HG03378 (cell line): ENCODE results near the gene MAEL.
"Not testable (repeated sequence)": the region's sequence is repeated elsewhere in the genome, so short reads cannot be mapped to it uniquely, and the experiment has no call there.

ENCODE experiments used
- ATAC-seq: cut with Tn5 transposase; IDR thresholded peaks from one replicate; pipeline ENCODE4 v1.9.1; 2021; ENCODE audit warnings: mild to moderate bottlenecking, moderate library complexity; ENCODE audit not compliant: unreplicated experiment

Gene MAEL

DNA sequence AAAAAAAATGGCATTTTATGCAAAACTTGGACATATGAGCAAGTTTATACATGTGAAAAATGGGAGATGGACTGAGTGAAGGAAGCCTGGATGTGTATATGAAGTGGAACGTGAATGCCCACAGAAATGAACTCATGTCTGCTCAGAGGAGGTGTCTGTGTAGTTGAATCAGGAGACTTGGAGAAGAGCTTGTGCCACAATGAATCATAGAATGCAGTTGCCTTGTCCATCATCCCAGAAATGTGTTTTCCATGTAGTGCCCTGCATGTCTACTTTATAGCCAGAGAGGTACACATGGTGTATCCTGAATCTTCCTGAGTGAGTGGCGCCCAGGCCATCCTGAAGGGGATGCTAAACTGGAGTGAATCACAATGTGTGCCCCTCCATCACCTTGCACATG is 11.1 kb upstream of the MAEL start:
- ATAC-seq, result no peak

DNA sequence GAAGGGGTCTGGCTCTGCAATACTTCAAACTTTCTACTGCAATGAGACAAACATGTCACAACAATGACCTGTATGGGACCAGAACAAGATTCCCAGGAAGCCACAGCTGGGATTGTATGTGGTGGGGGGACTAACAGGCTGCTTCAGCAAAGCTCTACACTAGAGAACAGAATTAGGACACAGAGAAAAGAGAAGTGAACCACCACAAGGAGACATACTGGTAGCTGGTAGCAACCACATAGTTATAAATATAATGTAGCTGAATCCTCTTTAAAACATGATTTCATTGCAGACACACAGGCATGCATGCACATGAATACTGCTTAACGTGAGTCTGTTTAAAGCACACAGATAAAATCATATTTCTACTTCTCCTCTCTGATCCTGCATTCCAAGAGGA is 10.3 kb upstream of the MAEL start:
- peak; percentile 67 for ATAC-seq

DNA sequence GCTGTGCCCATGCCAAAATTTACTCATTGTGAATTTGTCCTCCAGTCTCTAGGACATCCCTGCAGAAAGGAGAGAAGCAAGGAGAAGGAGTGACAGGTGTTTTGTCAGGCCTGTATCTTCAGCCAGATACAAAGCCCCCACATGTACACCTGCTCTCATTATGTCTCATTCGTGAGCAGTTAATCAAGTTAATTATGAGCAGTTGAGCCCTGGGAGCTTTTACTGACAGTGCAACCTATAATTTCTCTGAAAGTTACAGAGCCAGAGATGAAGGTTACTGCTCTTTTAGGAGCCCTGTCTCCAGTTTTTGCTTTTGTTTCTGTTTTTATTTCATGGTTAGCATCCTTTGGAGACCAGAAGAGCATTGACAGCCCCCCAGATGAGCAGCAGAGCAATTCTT is 8.7 kb upstream of the MAEL start:
- no peak for ATAC-seq

DNA sequence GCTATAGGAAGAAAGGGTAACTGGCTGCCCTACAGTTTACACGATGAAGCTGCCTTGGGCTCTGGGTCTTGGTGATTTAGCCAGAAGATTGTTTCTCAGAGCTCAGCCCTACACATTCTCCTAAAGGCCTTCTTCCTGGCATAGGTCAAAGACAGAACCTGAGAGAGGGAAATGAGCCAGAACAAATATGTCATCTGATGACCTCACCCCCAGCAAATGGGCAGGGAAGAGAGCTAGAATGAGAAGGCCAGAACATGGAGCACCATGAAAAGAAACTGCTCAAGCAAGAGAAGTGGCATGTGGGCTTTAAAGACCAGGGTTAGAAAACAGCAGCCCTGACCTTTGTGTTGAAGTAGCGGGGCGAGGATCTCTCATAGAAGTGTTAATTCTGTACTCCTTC is 8.3 kb upstream of the MAEL start:
- no peak for ATAC-seq

DNA sequence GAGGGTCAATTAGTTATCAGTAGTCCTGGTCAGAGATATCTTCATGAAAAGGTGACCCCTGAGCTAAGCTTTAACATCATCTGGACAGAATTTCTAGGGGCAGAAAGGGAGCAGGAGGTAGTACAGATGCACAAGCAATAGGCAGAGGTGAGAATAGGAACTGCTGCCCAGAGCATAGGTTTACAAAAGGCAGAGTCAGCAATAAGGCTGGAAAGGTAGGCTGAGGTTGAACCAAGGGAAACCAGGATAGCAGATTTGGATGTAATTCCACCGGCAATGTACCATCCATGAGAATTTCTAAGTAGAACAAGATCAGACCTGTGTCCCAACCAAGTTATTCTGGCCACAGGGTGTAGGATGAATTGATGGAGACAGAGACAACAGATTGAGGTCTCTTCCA is 7.5 kb upstream of the MAEL start:
- no peak for ATAC-seq

DNA sequence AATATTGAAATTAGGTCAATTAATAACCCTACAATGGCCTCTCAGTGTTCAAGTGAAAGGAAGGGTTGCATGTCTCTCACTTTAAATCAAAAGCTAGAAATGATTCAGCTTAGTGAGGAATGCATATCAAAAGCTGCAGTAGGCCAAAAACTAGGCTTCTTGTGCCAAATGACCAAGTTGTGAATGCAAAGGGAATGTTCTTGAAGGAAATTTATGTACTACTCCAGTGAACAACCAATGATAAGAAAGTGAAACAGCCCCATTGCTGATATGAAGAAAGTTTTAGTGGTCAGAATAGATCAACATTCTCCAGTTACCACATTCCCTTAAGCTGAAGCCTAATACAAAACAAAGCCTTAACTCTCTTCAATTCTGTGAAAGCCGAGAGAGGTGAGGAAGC is 10.0 kb downstream of the MAEL start:
- ATAC-seq, result no peak

DNA sequence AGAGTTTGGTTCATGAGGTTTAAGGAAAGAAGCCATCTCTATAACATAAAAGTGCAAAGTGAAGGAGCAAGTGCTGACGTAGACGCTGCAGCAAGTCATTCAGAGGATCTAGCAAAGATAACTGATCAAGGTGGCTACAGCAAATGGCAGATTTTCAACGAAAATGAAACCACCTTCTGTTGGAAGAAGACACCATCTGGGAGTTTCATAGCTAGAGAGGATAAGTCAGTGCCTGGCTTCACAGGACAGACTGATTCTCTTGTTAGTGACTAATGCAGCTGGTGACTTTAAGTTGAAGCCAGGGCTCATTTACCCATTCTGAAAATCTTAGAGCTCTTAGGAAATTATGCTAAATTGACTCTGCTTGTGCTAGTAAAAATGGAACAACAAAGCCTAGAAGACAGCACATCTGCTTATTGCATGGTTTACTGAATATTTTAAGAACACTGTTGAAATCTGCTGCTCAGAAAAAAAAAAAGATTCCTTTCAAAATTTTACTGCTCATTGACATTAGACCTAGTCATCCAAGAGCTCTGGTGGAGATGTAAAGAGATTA is 10.5 kb downstream of the MAEL start:
- no peak for ATAC-seq

DNA sequence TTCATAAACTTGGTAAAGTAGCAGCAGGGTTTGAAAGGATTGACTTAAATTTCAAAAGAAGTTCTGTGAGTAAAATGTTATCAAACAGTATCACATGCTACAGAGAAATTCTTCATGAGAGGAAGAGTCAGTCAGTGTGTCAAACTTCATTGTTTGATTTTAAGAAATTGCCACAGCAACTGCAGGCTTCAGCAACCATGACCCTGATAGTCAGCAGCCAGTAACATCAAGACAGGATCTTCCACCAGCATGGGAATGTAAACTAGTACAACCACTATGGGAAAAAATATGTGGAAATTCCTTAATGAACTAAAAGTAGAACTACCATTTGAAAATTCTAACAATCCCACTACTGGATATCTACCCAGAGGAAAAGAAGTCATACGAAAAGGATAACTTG is 11.5 kb downstream of the MAEL start:
- no peak for ATAC-seq

DNA sequence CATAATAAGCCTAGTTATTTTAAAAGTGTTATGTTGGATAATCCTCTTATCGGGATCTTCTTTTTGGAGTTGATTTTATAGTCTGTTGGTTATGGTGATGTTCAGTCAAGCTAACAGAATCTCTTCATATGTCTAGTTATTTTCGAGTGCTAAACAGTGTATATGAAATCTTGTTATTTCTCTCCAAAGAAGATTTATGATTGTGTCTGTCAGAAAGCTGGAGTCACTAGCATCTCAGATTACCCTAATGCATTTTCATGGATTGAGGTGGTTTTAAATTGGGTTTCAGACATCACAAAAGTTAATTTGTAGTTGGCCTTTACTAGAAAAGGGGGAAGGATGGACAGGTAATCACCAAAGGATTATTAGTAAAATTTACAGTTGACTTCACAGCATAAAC is 13.3 kb downstream of the MAEL start:
- no peak for ATAC-seq

DNA sequence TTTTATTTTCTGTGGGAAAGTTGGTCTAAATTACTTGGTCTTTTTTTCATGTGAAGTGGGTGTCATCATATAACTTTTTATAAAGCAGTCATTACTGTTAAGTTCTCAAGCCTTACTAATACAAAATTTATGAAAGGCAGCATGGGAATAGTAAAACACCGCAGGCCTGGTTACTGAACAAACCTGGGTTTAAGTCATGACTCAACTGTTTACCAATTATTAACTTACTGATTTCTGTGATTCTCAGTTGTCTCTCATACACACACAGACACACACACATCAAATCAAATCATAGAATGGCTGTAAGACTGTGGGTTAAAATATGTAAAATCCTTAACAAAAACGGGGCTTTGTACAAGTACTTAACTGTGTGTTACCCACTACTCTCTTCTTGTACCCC is 14.6 kb downstream of the MAEL start:
- ATAC-seq, result no peak

DNA sequence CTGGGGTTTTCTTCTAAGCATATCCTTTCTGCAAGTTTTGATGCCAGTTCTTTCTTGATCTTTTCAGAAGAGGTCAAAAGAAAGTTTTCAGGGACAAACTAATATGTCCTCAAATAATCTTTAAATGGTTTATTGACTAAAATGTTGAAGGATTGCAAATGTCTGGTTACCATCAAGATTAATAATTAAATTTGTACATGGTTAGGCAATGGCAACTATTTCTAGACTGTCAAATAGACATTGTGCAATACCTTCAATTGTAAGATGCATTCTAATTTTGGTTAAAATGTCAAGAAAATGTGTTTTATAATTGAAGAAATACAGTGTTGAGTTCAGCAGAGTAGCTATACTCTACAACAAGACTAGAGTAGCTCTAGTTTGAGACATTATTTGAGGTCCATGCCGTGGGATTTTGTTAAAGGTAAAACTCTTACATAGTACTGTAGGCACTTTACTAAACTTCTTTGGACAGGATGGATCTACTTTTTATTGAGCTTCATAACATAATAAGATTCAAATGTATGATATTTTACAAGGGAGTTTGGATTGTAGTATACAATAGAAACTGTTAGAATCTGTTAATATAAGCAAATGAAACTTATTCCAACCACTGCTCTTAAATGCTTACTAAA is 22.6 kb downstream of the MAEL start:
- no peak for ATAC-seq

DNA sequence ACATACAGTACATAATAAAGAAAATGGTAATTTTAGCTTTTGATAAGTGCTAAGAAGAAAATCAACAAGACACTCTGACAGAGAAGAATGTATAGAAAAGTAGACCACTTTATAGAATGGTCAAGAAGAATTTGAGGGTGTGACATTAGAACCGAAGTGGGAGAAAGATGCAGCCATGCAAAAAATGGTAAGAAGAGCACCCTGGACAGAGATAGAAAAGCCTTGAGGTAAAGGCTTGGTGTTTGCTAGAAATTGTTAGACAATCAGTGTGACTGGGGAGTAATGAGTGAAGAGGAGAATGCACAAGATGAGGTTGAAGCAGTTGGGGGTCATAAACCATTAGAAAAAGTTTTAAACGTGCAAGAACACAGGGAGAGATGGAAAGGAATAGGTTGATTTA is 23.5 kb downstream of the MAEL start:
- no peak for ATAC-seq

DNA sequence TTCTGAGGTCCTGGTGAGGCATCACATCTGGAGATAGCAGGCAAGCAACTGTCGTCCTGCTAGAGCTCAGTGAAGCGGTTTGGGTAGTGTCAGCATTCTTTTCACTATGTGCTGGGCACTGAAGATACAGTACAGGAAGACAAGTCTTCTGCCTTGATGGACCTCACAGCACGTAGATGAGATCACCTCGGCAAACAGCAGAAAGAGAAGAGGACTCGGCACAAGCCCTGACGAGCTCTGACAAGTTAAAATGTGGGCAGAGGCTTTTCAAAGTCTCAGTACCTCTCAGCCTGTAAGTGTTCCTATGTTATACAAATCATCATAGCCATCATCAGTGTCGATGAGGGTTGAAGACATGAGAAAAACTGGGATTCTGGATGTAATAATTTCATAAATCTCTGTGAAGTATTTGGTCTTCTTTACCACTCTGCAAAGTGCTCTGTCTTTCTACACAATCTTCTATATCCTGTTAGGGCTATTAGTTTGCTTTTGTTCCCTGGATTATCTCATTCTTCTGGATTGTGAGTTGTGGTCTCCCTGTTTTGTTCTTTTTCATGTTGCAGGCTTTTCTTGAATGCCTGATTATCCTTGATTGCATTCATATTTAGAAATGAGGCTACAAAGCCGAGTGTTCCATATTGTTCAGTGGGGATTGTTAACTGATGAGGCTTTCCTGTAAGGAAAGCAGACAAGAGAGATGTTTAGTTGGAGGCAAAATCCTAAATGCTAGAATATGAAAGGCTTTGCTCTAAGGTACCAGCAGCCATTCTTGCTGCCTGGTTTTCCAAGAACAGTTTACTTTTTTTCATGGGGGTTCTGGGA is 24.2 kb downstream of the MAEL start:
- no peak for ATAC-seq

DNA sequence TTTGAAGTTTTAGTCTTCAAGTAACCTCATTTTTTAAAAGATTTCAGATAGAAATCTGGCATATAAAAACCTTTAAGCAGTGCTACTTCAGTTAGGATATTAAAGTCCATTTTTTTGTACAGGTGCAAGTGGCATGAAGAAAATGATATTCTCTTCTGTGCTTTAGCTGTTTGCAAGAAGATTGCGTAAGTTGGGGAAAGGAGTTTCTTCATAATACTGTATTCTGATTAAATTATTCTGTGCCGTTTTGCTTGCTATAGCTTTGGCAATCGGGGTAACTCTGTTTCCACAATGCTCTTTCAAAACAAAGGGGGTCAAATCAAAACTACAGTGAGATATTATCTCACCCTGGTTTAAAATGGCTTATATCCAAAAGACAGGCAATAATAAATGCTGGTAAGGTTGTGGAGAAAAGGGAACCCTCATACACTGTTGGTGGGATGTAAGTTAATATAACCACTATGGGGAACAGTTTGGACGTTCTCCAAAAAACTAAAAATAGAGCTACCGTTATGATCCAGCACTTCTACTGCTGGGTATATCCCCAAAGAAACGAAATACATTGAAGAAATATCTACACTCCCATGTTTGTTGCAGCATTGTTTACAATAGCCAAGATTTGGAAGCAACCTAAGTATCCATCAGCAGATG is 27.1 kb downstream of the MAEL start:
- no peak for ATAC-seq

DNA sequence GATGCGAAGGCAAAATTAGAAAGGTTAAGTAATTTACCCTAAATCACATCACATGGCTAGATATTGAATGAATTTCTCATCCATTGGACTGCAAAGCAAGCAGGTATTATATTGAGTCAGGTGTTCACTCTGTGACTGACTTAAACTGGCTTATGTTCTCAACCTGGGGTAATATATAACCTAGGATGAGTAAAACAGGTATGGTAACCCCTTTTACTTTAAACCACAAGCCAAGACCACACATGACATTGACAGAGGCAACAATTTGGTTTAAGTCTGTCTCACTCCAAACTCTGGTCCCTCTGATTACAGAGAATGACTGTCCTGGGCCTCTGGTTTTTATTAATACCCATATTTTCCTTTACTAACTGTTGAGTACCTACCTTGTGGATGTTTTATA is 33.3 kb downstream of the MAEL start:
- ATAC-seq, result peak; percentile 69

DNA sequence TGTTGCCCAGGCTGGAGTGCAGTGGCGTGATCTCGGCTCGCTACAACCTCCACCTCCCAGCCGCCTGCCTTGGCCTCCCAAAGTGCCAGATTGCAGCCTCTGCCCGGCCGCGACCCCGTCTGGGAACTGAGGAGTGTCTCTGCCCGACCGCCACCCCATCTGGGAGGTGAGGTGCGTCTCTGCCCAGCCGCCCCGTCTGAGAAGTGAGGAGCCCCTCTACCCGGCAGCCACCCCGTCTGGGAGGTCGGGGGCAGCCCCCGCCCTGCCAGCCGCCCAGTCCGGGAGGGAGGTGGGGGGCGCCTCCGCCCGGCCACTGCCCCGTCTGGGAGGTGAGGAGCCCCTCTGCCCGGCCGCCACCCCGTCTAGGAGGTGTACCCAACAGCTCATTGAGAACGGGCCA is 40.5 kb downstream of the MAEL start:
- ATAC-seq, result not testable (repeated sequence)

DNA sequence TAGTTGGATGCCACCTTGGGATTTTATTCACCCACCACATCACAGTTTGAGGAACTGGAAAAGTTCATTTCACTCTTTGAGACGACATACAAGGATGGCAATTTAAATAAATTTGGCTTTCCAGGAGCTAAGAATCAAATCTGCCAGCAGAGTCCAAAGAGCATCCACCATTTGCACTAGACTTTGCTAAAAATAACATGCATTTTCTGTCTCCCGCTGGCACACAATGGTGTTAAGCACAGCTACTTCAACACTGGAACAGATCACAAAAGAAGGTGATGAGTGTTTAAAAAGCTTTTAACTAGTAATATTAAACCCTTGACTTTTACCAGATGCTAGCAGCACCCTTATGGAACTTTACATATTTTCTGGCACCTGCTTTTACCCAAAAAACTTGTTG is 44.6 kb downstream of the MAEL start:
- no peak for ATAC-seq

DNA sequence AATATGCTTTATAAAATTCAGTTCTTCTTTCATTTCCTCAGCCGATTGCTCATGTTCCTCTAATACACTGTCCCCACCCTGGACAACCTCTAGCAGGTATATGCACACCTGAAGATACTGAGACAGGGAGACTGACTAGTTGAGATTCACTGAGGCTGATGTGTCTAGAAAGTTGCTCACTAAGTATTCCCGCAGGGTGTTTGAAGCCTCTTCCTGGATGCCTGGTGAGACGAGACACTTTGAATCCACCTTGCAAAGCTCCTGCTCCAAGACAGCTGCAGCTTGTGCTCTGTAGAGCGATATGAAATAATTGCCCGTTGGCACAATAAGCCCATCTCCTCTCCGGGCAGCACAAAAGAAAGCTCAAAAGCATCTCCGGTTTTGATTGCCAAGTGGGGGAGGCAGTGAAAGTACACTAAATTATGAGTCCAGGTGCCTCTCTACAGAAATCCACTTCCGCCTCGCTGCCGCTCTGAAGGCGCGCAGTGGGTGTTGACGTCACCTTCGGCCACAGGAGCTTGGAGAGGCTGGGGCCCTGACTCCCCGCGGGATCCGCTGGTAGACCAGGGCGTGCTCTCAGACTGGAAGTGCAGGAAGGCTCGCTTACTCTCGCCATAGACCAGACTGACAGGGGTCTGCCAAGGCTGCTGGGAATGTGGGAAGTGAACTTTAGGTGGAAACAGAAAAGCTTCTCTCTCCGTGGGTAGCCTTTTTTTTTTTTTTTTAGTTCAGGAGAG is 54.8 kb downstream of the MAEL start:
- peak; percentile 96 for ATAC-seq

DNA sequence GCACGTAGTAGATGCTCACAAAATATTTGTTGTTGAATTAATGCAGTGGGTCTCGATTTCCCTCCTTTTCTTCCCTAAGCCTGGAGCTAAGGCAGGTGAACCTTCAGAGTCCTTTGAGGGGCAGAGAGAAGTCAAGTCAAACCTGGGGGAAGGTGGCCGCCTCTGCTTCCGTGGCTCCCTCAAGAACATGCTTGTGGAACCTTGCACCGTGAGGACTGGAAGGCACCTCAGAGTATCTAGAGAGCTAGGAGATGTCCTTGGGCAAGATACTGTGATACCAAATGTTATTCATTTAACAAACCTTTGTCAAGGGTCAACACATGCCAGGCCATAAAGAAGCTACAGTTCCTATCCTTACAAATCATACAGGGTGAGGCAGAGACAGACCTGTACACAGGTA is 62.8 kb downstream of the MAEL start:
- no peak for ATAC-seq

DNA sequence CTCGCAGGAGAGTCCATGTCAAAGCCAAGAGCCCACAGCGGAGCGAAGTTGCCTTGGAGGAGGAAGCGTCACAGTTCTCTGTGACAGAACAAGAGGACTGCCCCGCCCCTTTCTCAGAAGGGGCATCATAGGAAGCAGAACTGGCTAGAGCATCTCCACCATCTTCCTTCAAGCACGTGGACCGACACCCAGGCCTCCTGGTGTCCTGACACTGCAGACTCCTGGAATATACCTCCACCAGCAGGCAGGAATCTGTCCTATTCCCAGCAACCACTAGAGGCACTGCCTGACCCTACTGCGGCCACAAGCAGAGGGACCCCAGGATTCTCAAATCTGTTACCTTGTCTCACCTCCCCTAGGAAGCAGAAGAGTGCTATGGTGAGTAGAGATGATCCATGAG is 63.3 kb downstream of the MAEL start:
- ATAC-seq, result no peak

DNA sequence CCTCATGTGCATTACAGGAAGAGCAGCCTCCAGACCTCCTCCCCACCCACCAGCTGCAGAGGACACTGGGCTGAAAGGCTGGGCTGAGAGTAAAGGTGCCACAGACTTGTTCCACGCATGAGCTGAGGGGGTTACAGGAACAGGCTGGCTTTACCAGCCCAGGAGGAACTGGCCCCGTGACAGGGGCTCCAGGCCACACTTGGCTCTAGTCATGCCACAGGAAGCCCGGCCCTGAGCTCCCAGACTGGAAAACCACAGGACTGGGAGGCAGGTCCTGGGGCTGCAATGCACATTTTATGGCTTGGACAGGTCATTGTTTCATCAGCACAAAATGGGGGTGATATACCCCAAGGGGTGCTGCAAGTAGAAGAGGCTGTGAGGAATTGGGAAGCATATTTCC is 65.5 kb downstream of the MAEL start:
- ATAC-seq, result no peak
